Naive B cell (primary cell): Measurements from ENCODE around the gene HMCN2. TPM values are rescaled to one million over a fixed set of nuclear protein-coding genes. Genes with fewer than 3 reads are reported as not detected.

ENCODE experiments used
- ATAC-seq, 2 donors: fragments of 150-1000 bp; cut with Tn5 transposase; 2 replicates each; pipeline ENCODE4 v1.10.0; 2021; ENCODE audit warnings: low read depth in 2 of 2, mild to moderate bottlenecking in 2 of 2, moderate library complexity in 2 of 2
- DNase-seq: peaks from one replicate; pipeline ENCODE4 v3.0.0; 2022
- H3K27ac Mint-ChIP-seq, 6 donors: one replicate each; pipeline ENCODE4 v1.8.0; 2020 to 2022; ENCODE audit warnings: mild to moderate bottlenecking in 6 of 6, mixed read lengths in 6 of 6, moderate library complexity in 5 of 6, inconsistent platforms in 2 of 6
- H3K27me3 Mint-ChIP-seq, 3 donors: one replicate each; pipeline ENCODE4 v1.8.0; 2021 to 2022; ENCODE audit warnings: mixed read lengths in 3 of 3, mild to moderate bottlenecking in 1 of 3
- H3K36me3 Mint-ChIP-seq, 2 donors: one replicate each; pipeline ENCODE4 v1.8.0; 2020 to 2022; ENCODE audit warnings: mixed read lengths in 2 of 2, inconsistent platforms in 1 of 2, mild to moderate bottlenecking in 1 of 2
- H3K4me1 Mint-ChIP-seq, 3 donors: one replicate each; pipeline ENCODE4 v1.8.0; 2020 to 2022; ENCODE audit warnings: mixed read lengths in 3 of 3, inconsistent platforms in 1 of 3, mild to moderate bottlenecking in 1 of 3, moderate library complexity in 1 of 3
- H3K4me3 Mint-ChIP-seq, 8 donors: one replicate each; pipeline ENCODE4 v1.8.0; 2020 to 2022; ENCODE audit warnings: mild to moderate bottlenecking in 8 of 8, mixed read lengths in 8 of 8, moderate library complexity in 8 of 8, inconsistent platforms in 2 of 8
- H3K9me3 Mint-ChIP-seq, 7 donors: one replicate each; pipeline ENCODE4 v1.8.0; 2020 to 2022; ENCODE audit warnings: mixed read lengths in 7 of 7, mild to moderate bottlenecking in 5 of 7, inconsistent platforms in 2 of 7, moderate library complexity in 1 of 7
- polyA plus RNA-seq, 6 donors: library from polyadenylated mRNA; unstranded; fragments of 300-500 nt; fragmentation: Illumina TruSeq; gene quantifications; one replicate each; pipeline ENCODE4 v1.2.3, GENCODE V29; 2021; ENCODE audit warnings: low read depth in 6 of 6

Gene HMCN2
- polyA plus RNA-seq, 6 donors from 2014 or later, result not detected

DNA sequence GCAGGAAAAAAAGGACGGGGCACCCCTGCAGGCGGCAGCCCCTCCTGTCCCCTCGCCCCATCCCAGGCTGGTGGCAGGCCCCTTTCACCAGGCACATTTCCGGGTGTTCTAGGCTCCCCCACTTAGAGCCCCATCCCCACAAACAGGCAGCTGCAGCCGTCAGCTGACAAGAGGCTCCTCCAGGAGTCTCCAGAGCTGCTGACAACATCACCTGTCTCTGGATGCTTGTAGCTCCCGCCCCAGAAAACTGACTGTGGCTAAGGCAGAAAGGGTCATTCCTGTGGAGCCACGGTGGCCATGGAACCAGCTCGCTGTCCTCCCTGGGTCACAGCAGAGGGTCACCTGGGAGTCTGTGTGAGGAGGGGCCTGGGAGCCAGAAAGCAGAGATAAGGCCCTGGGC is 50.9 kb downstream of the HMCN2 start:
- H3K27me3 Mint-ChIP-seq, result peaks cover 17 to 46% (median 44%) of the 10 kb centered on the region in 3 donors
- no peak for ATAC-seq
- H3K4me3 Mint-ChIP-seq, result no peak overlapping the region
- H3K9me3 Mint-ChIP-seq, result peaks cover 0 to 3% (median 0%) of the 10 kb centered on the region in 7 donors
- no peaks in the 10 kb centered on the region for H3K4me1 Mint-ChIP-seq
- H3K27ac Mint-ChIP-seq, result no peak overlapping the region
- DNase-seq, result no peak
- peaks cover 0 to 7% of the 10 kb centered on the region in 2 donors for H3K36me3 Mint-ChIP-seq

GRCh38 chr9:130319300-130319699 is 53.7 kb downstream of the HMCN2 start:
- H3K9me3 Mint-ChIP-seq, result peaks cover 0 to 3% (median 0%) of the 10 kb centered on the region in 7 donors
- H3K27me3 Mint-ChIP-seq, result peaks cover 21 to 63% (median 49%) of the 10 kb centered on the region in 3 donors
- DNase-seq (no peak), ATAC-seq (no peak)
- H3K27ac Mint-ChIP-seq, result no peak overlapping the region
- peaks cover 0 to 7% of the 10 kb centered on the region in 2 donors for H3K36me3 Mint-ChIP-seq
- no peaks in the 10 kb centered on the region for H3K4me1 Mint-ChIP-seq
- H3K4me3 Mint-ChIP-seq, result no peak overlapping the region

- peak overlapping the region in 1 of 8 donors; percentile 13 for H3K4me3 Mint-ChIP-seq
- H3K4me1 Mint-ChIP-seq, result no peaks in the 10 kb centered on the region
- peaks cover 0 to 7% of the 10 kb centered on the region in 2 donors for H3K36me3 Mint-ChIP-seq
- peaks cover 21 to 70% (median 49%) of the 10 kb centered on the region in 3 donors for H3K27me3 Mint-ChIP-seq
- ATAC-seq (no peak), DNase-seq (no peak)
- H3K27ac Mint-ChIP-seq, result no peak overlapping the region
- peaks cover 0 to 3% (median 0%) of the 10 kb centered on the region in 7 donors for H3K9me3 Mint-ChIP-seq
These were observed 54.6 kb downstream of the HMCN2 start for GRCh38 chr9:130319944-130320712.

DNA sequence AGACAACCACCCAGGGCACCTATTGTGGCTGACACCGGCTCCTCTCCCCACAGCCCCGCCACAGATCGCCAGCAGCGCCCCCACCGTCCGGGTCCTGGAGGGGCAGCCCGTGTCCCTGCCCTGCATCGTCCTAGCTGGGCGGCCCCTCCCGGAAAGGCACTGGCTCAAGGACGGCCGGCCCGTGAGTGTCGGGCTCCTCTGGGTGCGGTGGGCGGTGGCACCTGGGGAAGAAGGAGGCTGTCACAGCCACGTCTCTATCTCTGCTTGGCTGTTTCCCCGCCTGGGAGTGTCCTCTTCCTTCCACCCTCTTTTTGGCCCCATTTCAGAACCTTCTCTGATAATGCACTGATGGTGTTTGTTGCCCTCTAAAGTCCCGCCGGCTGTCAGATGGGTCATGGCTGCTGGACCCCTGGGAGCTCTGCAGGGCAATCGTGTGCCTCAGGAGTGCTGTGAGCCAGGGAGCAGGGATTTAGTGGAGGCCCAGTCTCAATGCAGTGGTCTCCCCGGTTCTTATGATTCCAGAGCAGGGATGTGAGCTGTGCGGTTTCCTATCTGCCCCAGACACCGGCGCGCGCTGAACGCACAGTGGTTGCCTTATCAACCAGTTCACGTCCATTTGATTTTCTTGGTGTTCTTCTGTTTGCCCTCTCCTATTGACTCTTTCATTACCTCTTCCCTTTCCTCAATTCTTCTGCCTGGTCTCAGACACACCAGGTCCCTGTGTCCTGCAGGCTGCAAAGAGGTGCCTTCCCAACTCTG is 55.3 kb downstream of the HMCN2 start:
- Mint-ChIP-seq H3K9me3 (no peaks in the 10 kb centered on the region), H3K27me3 (peaks cover 21 to 72% (median 44%) of the 10 kb centered on the region in 3 donors), H3K27ac (peak overlapping the region in 1 of 6 donors; percentile 48), H3K4me1 (no peaks in the 10 kb centered on the region), H3K4me3 (no peak overlapping the region), H3K36me3 (peaks cover 0 to 3% of the 10 kb centered on the region in 2 donors)
- DNase-seq (no peak), ATAC-seq (no peak)

DNA sequence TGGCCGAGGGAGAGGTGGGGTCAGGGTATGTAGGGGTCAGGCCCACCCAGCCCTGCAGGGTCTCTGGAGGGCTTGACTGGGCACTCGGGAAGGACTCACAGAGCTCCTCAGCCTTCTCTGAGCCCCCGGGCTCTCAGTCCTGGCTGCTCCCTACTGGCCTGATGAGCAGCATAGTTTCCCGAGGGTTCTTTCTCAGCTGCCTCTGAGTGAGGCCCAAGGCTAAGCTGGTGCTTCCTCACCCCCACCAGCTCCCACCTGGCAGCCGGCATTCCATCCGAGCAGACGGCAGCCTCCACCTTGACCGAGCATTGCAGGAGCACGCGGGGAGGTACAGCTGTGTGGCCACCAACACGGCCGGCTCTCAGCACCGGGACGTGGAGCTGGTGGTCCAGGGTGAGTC is 56.0 kb downstream of the HMCN2 start:
- no peak for ATAC-seq
- Mint-ChIP-seq H3K27ac (no peak overlapping the region), H3K27me3 (peaks cover 25 to 72% (median 46%) of the 10 kb centered on the region in 3 donors)

GRCh38 chr9:130323051-130323745 is 57.6 kb downstream of the HMCN2 start:
- DNase-seq (no peak), ATAC-seq (no peak)
- Mint-ChIP-seq H3K36me3 (no peaks in the 10 kb centered on the region), H3K4me3 (no peak overlapping the region), H3K9me3 (no peaks in the 10 kb centered on the region), H3K4me1 (peaks cover 0 to 4% (median 0%) of the 10 kb centered on the region in 3 donors), H3K27me3 (peaks cover 15 to 68% (median 39%) of the 10 kb centered on the region in 3 donors), H3K27ac (no peak overlapping the region)

More for the DNA sequence above, 56.0 kb downstream of the HMCN2 start:
- DNase-seq, result no peak
- Mint-ChIP-seq H3K4me3 (no peak overlapping the region), H3K9me3 (no peaks in the 10 kb centered on the region), H3K4me1 (peaks cover 0 to under 1% (median 0%) of the 10 kb centered on the region in 3 donors), H3K36me3 (no peaks in the 10 kb centered on the region)

- peaks cover 16 to 77% (median 53%) of the 10 kb centered on the region in 3 donors for H3K27me3 Mint-ChIP-seq
- DNase-seq (no peak), ATAC-seq (no peak)
- H3K4me1 Mint-ChIP-seq, result peaks cover 0 to 4% (median 0%) of the 10 kb centered on the region in 3 donors
- H3K36me3 Mint-ChIP-seq, result no peaks in the 10 kb centered on the region
- H3K4me3 Mint-ChIP-seq, result no peak overlapping the region
- H3K9me3 Mint-ChIP-seq, result no peaks in the 10 kb centered on the region
- peak overlapping the region in 1 of 6 donors; percentile 32 for H3K27ac Mint-ChIP-seq
These were observed 60.4 kb downstream of the HMCN2 start for GRCh38 chr9:130325921-130326320.

DNA sequence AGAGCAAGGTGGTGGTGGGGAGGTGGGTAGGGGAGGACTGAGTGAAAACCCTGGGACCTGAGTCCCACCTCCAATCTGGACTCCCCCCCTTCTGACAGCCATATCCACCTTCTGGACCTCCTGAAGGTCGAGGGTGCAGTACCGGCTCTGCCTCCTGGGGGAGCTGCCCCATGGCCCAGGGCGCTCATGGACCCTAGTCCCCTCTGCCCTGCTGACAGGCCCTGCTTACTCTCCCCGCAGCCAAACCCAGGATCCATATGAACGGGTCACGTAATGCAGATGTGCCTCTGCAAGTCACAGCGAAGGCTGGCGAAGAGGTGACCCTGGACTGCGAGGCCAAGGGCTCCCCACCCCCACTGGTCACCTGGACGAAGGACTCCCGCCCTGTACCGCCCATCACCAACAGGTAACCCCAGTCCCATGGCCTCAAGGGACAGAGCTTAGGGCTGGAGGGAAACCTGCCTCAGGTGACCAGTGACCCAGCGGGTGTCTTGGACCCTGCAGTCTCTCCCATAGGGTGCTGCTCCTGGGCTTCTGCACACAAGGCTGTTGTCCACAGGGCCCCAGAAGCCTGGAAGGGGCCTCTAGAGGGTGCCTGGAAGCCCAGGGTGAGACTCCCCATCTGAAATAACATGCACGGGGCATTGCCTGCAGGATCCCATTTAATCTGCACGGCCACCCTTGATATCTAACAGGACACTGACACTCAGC is 61.7 kb downstream of the HMCN2 start:
- ATAC-seq (no peak), DNase-seq (no peak)
- Mint-ChIP-seq H3K4me3 (no peak overlapping the region), H3K27me3 (peaks cover 12 to 71% (median 44%) of the 10 kb centered on the region in 3 donors), H3K9me3 (no peaks in the 10 kb centered on the region), H3K4me1 (peaks cover 0 to 4% (median 0%) of the 10 kb centered on the region in 3 donors), H3K27ac (no peak overlapping the region), H3K36me3 (no peaks in the 10 kb centered on the region)

DNA sequence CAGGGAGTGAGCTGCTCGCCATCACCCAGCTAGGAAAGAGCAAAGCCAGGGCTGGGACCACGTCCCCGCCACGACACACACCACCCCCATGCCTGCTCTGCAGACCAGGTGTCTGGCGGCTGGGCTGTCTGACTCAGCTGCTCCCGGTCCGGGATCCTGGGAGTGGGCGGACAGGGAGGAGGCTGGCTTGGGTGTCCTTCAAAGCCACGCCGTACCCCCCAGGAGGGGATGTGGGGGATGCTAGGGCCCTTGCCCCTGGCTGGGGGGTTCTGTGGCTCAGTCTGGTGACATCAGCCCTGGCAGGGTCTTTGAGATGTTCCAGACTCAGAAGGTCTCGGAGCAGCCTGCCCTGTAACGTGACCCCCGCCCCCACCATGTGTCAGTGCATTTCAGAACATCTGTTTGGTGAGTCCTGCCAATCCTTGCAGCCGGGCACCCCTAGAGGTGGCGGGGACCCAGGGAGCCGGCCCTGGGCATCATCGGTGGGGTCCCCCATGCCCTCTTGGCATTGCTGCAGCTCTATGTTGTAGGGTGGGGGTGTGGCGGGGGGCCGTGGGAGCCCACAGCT is 62.3 kb downstream of the HMCN2 start:
- no peaks in the 10 kb centered on the region for H3K9me3 Mint-ChIP-seq
- DNase-seq, result no peak
- ATAC-seq, result no peak
- peaks cover 17 to 76% (median 44%) of the 10 kb centered on the region in 3 donors for H3K27me3 Mint-ChIP-seq
- H3K36me3 Mint-ChIP-seq, result no peaks in the 10 kb centered on the region
- peaks cover 0 to 4% (median 0%) of the 10 kb centered on the region in 3 donors for H3K4me1 Mint-ChIP-seq
- H3K4me3 Mint-ChIP-seq, result no peak overlapping the region
- no peak overlapping the region for H3K27ac Mint-ChIP-seq

DNA sequence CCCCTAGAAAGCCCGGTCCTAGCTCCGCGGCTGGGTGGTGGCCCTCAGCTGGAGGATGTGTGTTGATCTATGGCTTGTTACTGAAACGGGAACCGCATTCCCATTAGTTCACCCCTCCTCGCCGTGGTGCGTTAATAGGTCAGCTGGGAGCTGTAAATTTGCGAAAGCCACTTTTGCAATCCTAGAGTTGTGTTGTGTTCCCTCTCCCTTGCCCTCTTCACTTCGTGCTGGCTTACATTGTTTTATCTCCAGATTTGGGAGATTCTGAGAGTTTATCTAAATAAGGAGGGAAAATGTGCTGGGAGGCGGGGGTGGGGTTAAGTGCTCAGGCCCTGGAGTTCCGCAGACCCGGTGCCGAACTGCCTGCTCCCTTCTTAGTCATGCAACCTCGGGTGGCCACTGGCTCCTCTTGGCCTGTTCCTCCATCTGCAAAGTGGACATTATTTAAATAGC is 62.8 kb downstream of the HMCN2 start:
- Mint-ChIP-seq H3K4me3 (no peak overlapping the region), H3K27me3 (peaks cover 17 to 76% (median 45%) of the 10 kb centered on the region in 3 donors), H3K9me3 (no peaks in the 10 kb centered on the region), H3K27ac (no peak overlapping the region), H3K4me1 (peaks cover 0 to 4% (median 0%) of the 10 kb centered on the region in 3 donors), H3K36me3 (no peaks in the 10 kb centered on the region)
- DNase-seq (no peak), ATAC-seq (no peak)

- H3K36me3 Mint-ChIP-seq, result no peaks in the 10 kb centered on the region
These were observed 63.5 kb downstream of the HMCN2 start for GRCh38 chr9:130329061-130329460.

GRCh38 chr9:130330202-130330862 is 64.8 kb downstream of the HMCN2 start:
- Mint-ChIP-seq H3K36me3 (no peaks in the 10 kb centered on the region), H3K9me3 (no peaks in the 10 kb centered on the region), H3K4me1 (peaks cover 0 to 6% (median 4%) of the 10 kb centered on the region in 3 donors), H3K27ac (no peak overlapping the region), H3K27me3 (peaks cover 17 to 78% (median 61%) of the 10 kb centered on the region in 3 donors), H3K4me3 (no peak overlapping the region)
- ATAC-seq (no peak), DNase-seq (no peak)

More at GRCh38 chr9:130329061-130329460, 63.5 kb downstream of the HMCN2 start:
- Mint-ChIP-seq H3K27ac (no peak overlapping the region), H3K9me3 (no peaks in the 10 kb centered on the region), H3K27me3 (peaks cover 17 to 76% (median 52%) of the 10 kb centered on the region in 3 donors), H3K4me1 (peaks cover 0 to 5% (median 4%) of the 10 kb centered on the region in 3 donors), H3K4me3 (no peak overlapping the region)
- DNase-seq (no peak), ATAC-seq (no peak)
